Karpas-422 (cell line): Measurements from ENCODE around the gene ANKS1B. TPM values are rescaled to one million over a fixed set of nuclear protein-coding genes. Genes with fewer than 3 reads are reported as not detected.

Experiments used
- DNase-seq: peaks from one replicate; pipeline ENCODE4 v3.0.0-alpha.2; 2015
- H2AFZ ChIP-seq: fragments of 200-600 bp; sonication (generic); 2 replicates; pipeline ENCODE4 v1.6.1; 2014; ENCODE audit warnings: antibody characterized with exemption, low read length, mixed read lengths
- H3K27ac ChIP-seq: fragments of 200-600 bp; sonication (generic); 2 replicates; pipeline ENCODE4 v1.5.1; 2014; ENCODE audit warnings: mild to moderate bottlenecking, low read length, moderate library complexity
- H3K27me3 ChIP-seq: fragments of 200-600 bp; sonication (generic); 2 replicates; pipeline ENCODE4 v1.6.1; 2014; ENCODE audit warnings: low read length, mixed read lengths
- H3K36me3 ChIP-seq: fragments of 200-600 bp; sonication (generic); 2 replicates; pipeline ENCODE4 v1.6.1; 2014; ENCODE audit warnings: low read length, mixed read lengths; ENCODE audit not compliant: insufficient read depth
- H3K4me1 ChIP-seq: fragments of 200-600 bp; sonication (generic); 2 replicates; pipeline ENCODE4 v1.6.1; 2014; ENCODE audit warnings: mild to moderate bottlenecking, low read length, mixed read lengths
- H3K4me2 ChIP-seq: fragments of 200-600 bp; sonication (generic); 2 replicates; pipeline ENCODE4 v1.6.1; 2014; ENCODE audit warnings: low read length, low read depth, mild to moderate bottlenecking; ENCODE audit not compliant: poor library complexity, severe bottlenecking
- H3K4me3 ChIP-seq: fragments of 200-600 bp; sonication (generic); 2 replicates; pipeline ENCODE4 v1.5.1; 2014; ENCODE audit warnings: mild to moderate bottlenecking, antibody characterized with exemption, low read length, mixed read lengths
- H3K79me2 ChIP-seq: fragments of 200-600 bp; sonication (generic); 2 replicates; pipeline ENCODE4 v1.6.1; 2014; ENCODE audit warnings: mild to moderate bottlenecking, low read length, mixed read lengths
- H3K9ac ChIP-seq: fragments of 200-600 bp; sonication (generic); 2 replicates; pipeline ENCODE4 v1.6.0; 2014; ENCODE audit warnings: low read length
- H3K9me2 ChIP-seq: fragments of 200-600 bp; sonication (generic), shearing (Covaris generic); replicated peaks from 2 replicates; pipeline ENCODE4 v1.6.0; 2014; ENCODE audit warnings: mild to moderate bottlenecking, low read length, moderate library complexity; ENCODE audit not compliant: insufficient read depth
- H3K9me3 ChIP-seq: fragments of 300-700, 200-600 bp; sonication (generic); 2 replicates; pipeline ENCODE4 v1.6.1; 2014; ENCODE audit warnings: low read length, mixed read lengths
- H4K20me1 ChIP-seq: fragments of 200-600 bp; sonication (generic); 2 replicates; pipeline ENCODE4 v1.6.1; 2014; ENCODE audit warnings: mild to moderate bottlenecking, antibody characterized with exemption, low read length, low read depth; ENCODE audit not compliant: insufficient read depth
- total RNA-seq: library from RNA; depleted of rRNA; stranded (reverse); fragments of >200 nt; shearing (Covaris generic); gene quantifications from 2 replicates; pipeline ENCODE4 v1.2.3, GENCODE V29; 2014; ENCODE audit warnings: low replicate concordance

ANKS1B gene
- total RNA-seq, 1 experiment from 2014 or later = 23.4 TPM

GRCh38 chr12:99309812-99310211, 674.9 kb downstream of the ANKS1B start:
- no peak overlapping the region for H3K4me2 ChIP-seq
- no peaks in the 10 kb centered on the region for H3K9me3 ChIP-seq
- no peak overlapping the region for H3K4me3 ChIP-seq
- H3K36me3 ChIP-seq = no peaks in the 10 kb centered on the region
- no peak for DNase-seq
- H4K20me1 ChIP-seq = no peaks in the 10 kb centered on the region
- H3K9ac ChIP-seq = no peak overlapping the region
- H3K9me2 ChIP-seq = no peaks in the 10 kb centered on the region
- peaks cover 10% of the 10 kb centered on the region for H3K4me1 ChIP-seq
- H2AFZ ChIP-seq = no peak overlapping the region
- no peaks in the 10 kb centered on the region for H3K27me3 ChIP-seq
- no peak overlapping the region for H3K27ac ChIP-seq
- H3K79me2 ChIP-seq = no peaks in the 10 kb centered on the region

- H2AFZ ChIP-seq = no peak overlapping the region
- no peaks in the 10 kb centered on the region for H4K20me1 ChIP-seq
- no peaks in the 10 kb centered on the region for H3K36me3 ChIP-seq
- no peaks in the 10 kb centered on the region for H3K27me3 ChIP-seq
- H3K4me2 ChIP-seq = no peak overlapping the region
- no peaks in the 10 kb centered on the region for H3K79me2 ChIP-seq
- no peak overlapping the region for H3K27ac ChIP-seq
- H3K4me1 ChIP-seq = no peaks in the 10 kb centered on the region
- H3K4me3 ChIP-seq = no peak overlapping the region
- no peaks in the 10 kb centered on the region for H3K9me2 ChIP-seq
- H3K9me3 ChIP-seq = no peaks in the 10 kb centered on the region
- no peak overlapping the region for H3K9ac ChIP-seq
- DNase-seq = no peak
These were observed 681.9 kb downstream of the ANKS1B start for GRCh38 chr12:99302874-99303273.

GRCh38 chr12:99287136-99287535, 697.6 kb downstream of the ANKS1B start:
- no peaks in the 10 kb centered on the region for H3K9me2 ChIP-seq
- DNase-seq = no peak
- no peaks in the 10 kb centered on the region for H4K20me1 ChIP-seq
- no peak overlapping the region for H3K4me3 ChIP-seq
- H3K27ac ChIP-seq = no peak overlapping the region
- no peak overlapping the region for H3K9ac ChIP-seq
- peaks cover 7% of the 10 kb centered on the region for H3K4me1 ChIP-seq
- no peaks in the 10 kb centered on the region for H3K27me3 ChIP-seq
- H3K79me2 ChIP-seq = no peaks in the 10 kb centered on the region
- no peak overlapping the region for H2AFZ ChIP-seq
- no peaks in the 10 kb centered on the region; the same call in 1 of the 2 replicates for H3K36me3 ChIP-seq
- no peak overlapping the region for H3K4me2 ChIP-seq
- H3K9me3 ChIP-seq = peaks cover 12% of the 10 kb centered on the region; the same call in 1 of the 2 replicates

GRCh38 chr12:99284161-99284560, 700.6 kb downstream of the ANKS1B start:
- no peaks in the 10 kb centered on the region for H3K27me3 ChIP-seq
- H3K4me2 ChIP-seq = no peak overlapping the region
- no peak overlapping the region for H3K4me3 ChIP-seq
- no peak overlapping the region for H3K9ac ChIP-seq
- peaks cover 14% of the 10 kb centered on the region for H3K4me1 ChIP-seq
- H3K27ac ChIP-seq = no peak overlapping the region
- no peak for DNase-seq
- no peaks in the 10 kb centered on the region for H3K36me3 ChIP-seq
- H3K9me3 ChIP-seq = no peaks in the 10 kb centered on the region
- H3K79me2 ChIP-seq = no peaks in the 10 kb centered on the region
- H4K20me1 ChIP-seq = no peaks in the 10 kb centered on the region
- no peaks in the 10 kb centered on the region for H3K9me2 ChIP-seq
- H2AFZ ChIP-seq = no peak overlapping the region

GRCh38 chr12:99282624-99283023, 702.1 kb downstream of the ANKS1B start:
- Histone ChIP-seq H3K27ac (no peak overlapping the region), H3K9me2 (no peaks in the 10 kb centered on the region), H3K4me1 (peaks cover 14% of the 10 kb centered on the region), H4K20me1 (no peaks in the 10 kb centered on the region), H3K36me3 (no peaks in the 10 kb centered on the region), H3K9me3 (no peaks in the 10 kb centered on the region), H3K9ac (no peak overlapping the region), H3K4me3 (no peak overlapping the region), H3K27me3 (no peaks in the 10 kb centered on the region), H2AFZ (no peak overlapping the region), H3K79me2 (no peaks in the 10 kb centered on the region), H3K4me2 (no peak overlapping the region)
- no peak for DNase-seq

GRCh38 chr12:99282086-99282485, 702.6 kb downstream of the ANKS1B start:
- no peak overlapping the region for H2AFZ ChIP-seq

GRCh38 chr12:99281277-99281676, 703.5 kb downstream of the ANKS1B start:
- H3K36me3 ChIP-seq = no peaks in the 10 kb centered on the region
- H3K4me3 ChIP-seq = no peak overlapping the region
- no peak overlapping the region for H3K27ac ChIP-seq
- no peaks in the 10 kb centered on the region for H3K9me3 ChIP-seq
- no peak for DNase-seq
- H3K9me2 ChIP-seq = no peaks in the 10 kb centered on the region
- no peak overlapping the region for H3K4me2 ChIP-seq
- H4K20me1 ChIP-seq = no peaks in the 10 kb centered on the region
- no peak overlapping the region for H3K9ac ChIP-seq
- no peaks in the 10 kb centered on the region for H3K79me2 ChIP-seq
- H2AFZ ChIP-seq = no peak overlapping the region
- H3K4me1 ChIP-seq = peaks cover 14% of the 10 kb centered on the region
- no peaks in the 10 kb centered on the region for H3K27me3 ChIP-seq

More at GRCh38 chr12:99282086-99282485, 702.6 kb downstream of the ANKS1B start:
- H3K4me3 ChIP-seq = no peak overlapping the region
- no peak for DNase-seq
- H3K4me2 ChIP-seq = no peak overlapping the region
- H3K79me2 ChIP-seq = no peaks in the 10 kb centered on the region
- no peaks in the 10 kb centered on the region for H3K9me2 ChIP-seq
- no peaks in the 10 kb centered on the region for H3K9me3 ChIP-seq
- peaks cover 14% of the 10 kb centered on the region for H3K4me1 ChIP-seq
- H3K27ac ChIP-seq = no peak overlapping the region
- no peaks in the 10 kb centered on the region for H4K20me1 ChIP-seq
- no peak overlapping the region for H3K9ac ChIP-seq
- no peaks in the 10 kb centered on the region for H3K36me3 ChIP-seq
- H3K27me3 ChIP-seq = no peaks in the 10 kb centered on the region

- no peaks in the 10 kb centered on the region for H3K79me2 ChIP-seq
- H3K4me3 ChIP-seq = no peak overlapping the region
- H3K9me3 ChIP-seq = no peaks in the 10 kb centered on the region
These were observed 705.8 kb downstream of the ANKS1B start for GRCh38 chr12:99278899-99279298.

More at GRCh38 chr12:99278899-99279298, 705.8 kb downstream of the ANKS1B start:
- Histone ChIP-seq H3K36me3 (no peaks in the 10 kb centered on the region), H4K20me1 (no peaks in the 10 kb centered on the region), H3K9me2 (no peaks in the 10 kb centered on the region), H3K27ac (no peak overlapping the region), H3K4me2 (no peak overlapping the region), H3K4me1 (peaks cover 14% of the 10 kb centered on the region), H2AFZ (no peak overlapping the region), H3K27me3 (no peaks in the 10 kb centered on the region), H3K9ac (no peak overlapping the region)
- DNase-seq = no peak
